ENCODE results near the gene ZNF136.

GRCh38 chr19:12117201-12117970 is 45.5 kb upstream of the ZNF136 start:
- no peak for TF ChIP-seq CTCF (conservative IDR thresholded peaks at IDR 0.05; ENCODE audit: low read length)
- TF ChIP-seq EZH2phosphoT487 (IDR thresholded peaks at IDR 0.05; ENCODE audit: borderline replicate concordance): no peak
